GM08714 (cell line): Measurements from ENCODE around the gene PLAC9.

Source experiments
- H3K4me3 ChIP-seq: fragments of 200-500 bp; sonication (Bioruptor generic); 2 replicates; pipeline ENCODE4 v1.5.1; 2014; ENCODE audit warnings: mild to moderate bottlenecking, low read length, inconsistent platforms
- ZNF274 ChIP-seq: IDR thresholded peaks from 2 replicates; pipeline ENCODE4 v1.6.1; 2012; ENCODE audit warnings: mild to moderate bottlenecking, low read depth, low read length

PLAC9 gene

GRCh38 chr10:80148166-80148805, 15.8 kb downstream of the PLAC9 start:
- no peak for TF ChIP-seq ZNF274
- H3K4me3 ChIP-seq = no peak overlapping the region

GRCh38 chr10:80149123-80149522, 16.6 kb downstream of the PLAC9 start:
- H3K4me3 ChIP-seq = no peak overlapping the region
- no peak for TF ChIP-seq ZNF274

- no peak for TF ChIP-seq ZNF274
- H3K4me3 ChIP-seq = no peak overlapping the region
These were observed 17.6 kb downstream of the PLAC9 start for GRCh38 chr10:80150172-80150571.

- no peak overlapping the region for H3K4me3 ChIP-seq
- TF ChIP-seq ZNF274 = no peak
These were observed 20.3 kb downstream of the PLAC9 start for GRCh38 chr10:80152820-80153219.

- TF ChIP-seq ZNF274 = no peak
- no peak overlapping the region for H3K4me3 ChIP-seq
These were observed 20.9 kb downstream of the PLAC9 start for GRCh38 chr10:80153460-80153859.

- TF ChIP-seq ZNF274 = no peak
- H3K4me3 ChIP-seq = no peak overlapping the region
These were observed 22.1 kb downstream of the PLAC9 start for GRCh38 chr10:80154626-80154977.

- no peak overlapping the region for H3K4me3 ChIP-seq
- TF ChIP-seq ZNF274 = no peak
These were observed 22.6 kb downstream of the PLAC9 start for GRCh38 chr10:80154978-80155695.

- TF ChIP-seq ZNF274 = no peak
- no peak overlapping the region for H3K4me3 ChIP-seq
These were observed 23.2 kb downstream of the PLAC9 start for GRCh38 chr10:80155696-80156215.

GRCh38 chr10:80156216-80156615, 23.7 kb downstream of the PLAC9 start:
- no peak overlapping the region for H3K4me3 ChIP-seq
- no peak for TF ChIP-seq ZNF274

- TF ChIP-seq ZNF274 = no peak
- H3K4me3 ChIP-seq = no peak overlapping the region
These were observed 25.0 kb downstream of the PLAC9 start for GRCh38 chr10:80157561-80157960.

- no peak overlapping the region for H3K4me3 ChIP-seq
- no peak for TF ChIP-seq ZNF274
These were observed 25.6 kb downstream of the PLAC9 start for GRCh38 chr10:80158126-80158525.

GRCh38 chr10:80158598-80159127, 26.1 kb downstream of the PLAC9 start:
- TF ChIP-seq ZNF274 = no peak
- no peak overlapping the region for H3K4me3 ChIP-seq

GRCh38 chr10:80159166-80159873, 26.8 kb downstream of the PLAC9 start:
- no peak overlapping the region for H3K4me3 ChIP-seq
- no peak for TF ChIP-seq ZNF274
